Fibroblast of the aortic adventitia (primary cell): ENCODE results near the gene GPRC5A. TPM values are rescaled to one million over a fixed set of nuclear protein-coding genes. Genes with fewer than 3 reads are reported as not detected.
"Not testable (repeated sequence)": the region's sequence is repeated elsewhere in the genome, so short reads cannot be mapped to it uniquely, and the experiment has no call there.

ENCODE experiments used
- DNase-seq: peaks from one replicate; pipeline ENCODE4 v3.0.0-alpha.2; 2010; ENCODE audit warnings: low read depth
- H3K4me3 ChIP-seq: 2 replicates; pipeline ENCODE4 v1.5.1; 2011; ENCODE audit warnings: low read depth, mild to moderate bottlenecking, control low read depth, low read length, moderate library complexity
- total RNA-seq: library from RNA; depleted of rRNA; stranded (reverse); fragments of >200 nt; gene quantifications from 2 replicates; pipeline ENCODE4 v1.2.3, GENCODE V29; 2012; ENCODE audit warnings: low replicate concordance
- TF ChIP-seq, protein P1 (sequence below): IDR thresholded peaks from 2 replicates; pipeline ENCODE4 v1.5.1; 2011; ENCODE audit warnings: mild to moderate bottlenecking, low read length, control low read depth, inconsistent platforms; ENCODE audit not compliant: insufficient read depth

GPRC5A gene
- total RNA-seq, 1 donor: 5.4 TPM

DNA sequence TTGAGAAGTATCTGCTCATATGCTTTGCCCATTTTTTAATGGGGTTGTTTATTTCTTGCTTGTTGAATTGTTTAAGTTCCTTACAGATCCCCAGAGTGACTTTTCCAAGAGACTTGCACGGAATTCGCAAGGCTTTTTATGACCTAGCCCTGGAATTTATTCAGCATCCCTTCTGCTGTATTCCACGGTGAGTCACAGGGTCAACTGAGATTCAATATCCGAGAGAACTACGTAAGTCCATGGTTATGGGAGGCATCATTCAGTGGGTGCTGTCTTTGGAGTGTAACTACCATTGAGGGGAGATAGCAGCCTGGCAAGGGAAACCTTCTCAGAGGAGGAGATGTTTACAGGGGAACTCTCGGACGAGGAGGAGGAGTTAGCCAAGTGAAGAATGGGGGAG lies 20.9 kb upstream of the GPRC5A start:
- peak; percentile 80 for DNase-seq
- TF ChIP-seq, protein P1, sequence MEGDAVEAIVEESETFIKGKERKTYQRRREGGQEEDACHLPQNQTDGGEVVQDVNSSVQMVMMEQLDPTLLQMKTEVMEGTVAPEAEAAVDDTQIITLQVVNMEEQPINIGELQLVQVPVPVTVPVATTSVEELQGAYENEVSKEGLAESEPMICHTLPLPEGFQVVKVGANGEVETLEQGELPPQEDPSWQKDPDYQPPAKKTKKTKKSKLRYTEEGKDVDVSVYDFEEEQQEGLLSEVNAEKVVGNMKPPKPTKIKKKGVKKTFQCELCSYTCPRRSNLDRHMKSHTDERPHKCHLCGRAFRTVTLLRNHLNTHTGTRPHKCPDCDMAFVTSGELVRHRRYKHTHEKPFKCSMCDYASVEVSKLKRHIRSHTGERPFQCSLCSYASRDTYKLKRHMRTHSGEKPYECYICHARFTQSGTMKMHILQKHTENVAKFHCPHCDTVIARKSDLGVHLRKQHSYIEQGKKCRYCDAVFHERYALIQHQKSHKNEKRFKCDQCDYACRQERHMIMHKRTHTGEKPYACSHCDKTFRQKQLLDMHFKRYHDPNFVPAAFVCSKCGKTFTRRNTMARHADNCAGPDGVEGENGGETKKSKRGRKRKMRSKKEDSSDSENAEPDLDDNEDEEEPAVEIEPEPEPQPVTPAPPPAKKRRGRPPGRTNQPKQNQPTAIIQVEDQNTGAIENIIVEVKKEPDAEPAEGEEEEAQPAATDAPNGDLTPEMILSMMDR: no peak

DNA sequence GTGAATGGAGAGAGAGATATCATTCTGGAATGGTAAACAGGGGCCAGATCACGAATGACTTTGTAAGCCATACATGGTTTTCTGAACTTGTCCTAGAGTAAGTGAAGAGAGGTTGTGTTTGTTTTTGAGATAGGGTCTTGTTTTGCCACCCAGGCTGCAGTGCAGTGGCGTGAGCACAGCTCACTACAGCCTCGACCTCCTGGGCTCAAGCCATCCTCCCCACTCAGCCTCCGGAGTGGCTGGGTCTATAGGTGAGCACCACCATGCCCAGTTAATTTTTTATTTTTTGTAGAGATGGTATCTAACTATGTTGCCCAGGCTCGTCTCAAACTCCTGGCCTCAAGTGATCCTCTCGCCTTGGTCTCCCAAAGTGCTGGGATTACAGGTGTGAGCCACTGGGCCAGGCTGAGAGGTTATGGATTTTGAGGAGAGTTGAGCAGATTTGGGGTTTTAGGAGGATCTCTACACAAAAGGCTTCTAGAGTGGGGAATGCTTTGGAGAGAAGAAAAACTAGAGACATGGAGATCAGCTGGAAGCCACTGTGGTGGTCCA lies 19.7 kb upstream of the GPRC5A start:
- H3K4me3 ChIP-seq: no peak overlapping the region
- no peak for DNase-seq
- TF ChIP-seq, protein P1: no peak

More for the DNA sequence above, 20.9 kb upstream of the GPRC5A start:
- no peak overlapping the region for H3K4me3 ChIP-seq

GRCh38 chr12:12872139-12872933 lies 19.0 kb upstream of the GPRC5A start:
- no peak overlapping the region for H3K4me3 ChIP-seq
- TF ChIP-seq, protein P1: no peak

DNA sequence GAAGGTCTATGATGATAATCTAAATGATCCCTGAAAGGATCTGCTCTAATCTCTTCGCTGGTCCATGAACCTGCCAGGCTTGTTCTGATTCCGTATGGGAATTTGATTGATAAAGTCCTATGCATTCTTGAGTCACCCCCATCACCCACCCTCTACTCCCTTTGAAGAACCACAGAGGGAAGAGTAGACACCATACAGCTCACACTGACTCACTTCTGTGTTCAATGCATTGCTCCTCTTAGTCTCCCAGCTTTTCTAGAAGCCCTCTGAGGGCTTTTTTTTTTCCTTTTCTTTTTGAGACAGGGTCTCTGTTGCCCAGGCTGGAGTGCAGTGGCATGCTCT lies 18.5 kb upstream of the GPRC5A start:
- TF ChIP-seq, protein P1: no peak
- no peak for DNase-seq
- no peak overlapping the region for H3K4me3 ChIP-seq

More at GRCh38 chr12:12872139-12872933, 19.0 kb upstream of the GPRC5A start:
- peak; percentile 65 for DNase-seq

GRCh38 chr12:12874029-12874428 lies 17.3 kb upstream of the GPRC5A start:
- H3K4me3 ChIP-seq: no peak overlapping the region
- DNase-seq: no peak
- TF ChIP-seq, protein P1: no peak

- not testable (repeated sequence) for DNase-seq, H3K4me3 ChIP-seq
These were observed 16.1 kb upstream of the GPRC5A start for GRCh38 chr12:12875301-12875700.

GRCh38 chr12:12877153-12877768 lies 14.1 kb upstream of the GPRC5A start:
- TF ChIP-seq, protein P1: no peak
- no peak for DNase-seq
- no peak overlapping the region for H3K4me3 ChIP-seq
